ENCODE data around the gene BTF3.
"Not testable (repeated sequence)": the region's sequence is repeated elsewhere in the genome, so short reads cannot be mapped to it uniquely, and the experiment has no call there.

BTF3 gene

DNA sequence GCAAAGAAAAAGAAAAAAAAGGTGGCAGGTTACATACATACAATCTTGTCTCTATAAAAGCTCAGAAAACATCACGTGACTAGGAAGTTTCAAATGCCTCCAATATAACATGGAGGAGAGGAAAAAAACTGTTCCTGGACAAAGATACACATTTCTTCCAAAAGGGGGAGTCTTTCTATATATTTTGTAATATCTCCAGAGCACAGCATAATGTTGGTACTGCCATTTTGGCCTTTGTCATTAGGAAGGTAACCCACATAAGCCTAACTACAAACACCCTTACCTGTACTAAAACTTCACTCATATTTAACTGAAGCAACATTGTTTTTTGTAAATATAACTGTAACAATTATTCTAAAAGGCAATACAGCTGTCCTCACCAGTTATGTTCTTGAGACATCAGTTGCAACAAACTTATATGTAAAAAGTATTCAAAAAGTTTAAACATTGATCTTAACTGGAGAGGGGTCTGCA, 1.2 kb upstream of the BTF3 start:
- peak overlapping the region; percentile 89 for H3K4me3 ChIP-seq (ENCODE audit: low read length)

GRCh38 chr5:73497497-73498056, 665 bp upstream of the BTF3 start:
- TF ChIP-seq, protein P1, sequence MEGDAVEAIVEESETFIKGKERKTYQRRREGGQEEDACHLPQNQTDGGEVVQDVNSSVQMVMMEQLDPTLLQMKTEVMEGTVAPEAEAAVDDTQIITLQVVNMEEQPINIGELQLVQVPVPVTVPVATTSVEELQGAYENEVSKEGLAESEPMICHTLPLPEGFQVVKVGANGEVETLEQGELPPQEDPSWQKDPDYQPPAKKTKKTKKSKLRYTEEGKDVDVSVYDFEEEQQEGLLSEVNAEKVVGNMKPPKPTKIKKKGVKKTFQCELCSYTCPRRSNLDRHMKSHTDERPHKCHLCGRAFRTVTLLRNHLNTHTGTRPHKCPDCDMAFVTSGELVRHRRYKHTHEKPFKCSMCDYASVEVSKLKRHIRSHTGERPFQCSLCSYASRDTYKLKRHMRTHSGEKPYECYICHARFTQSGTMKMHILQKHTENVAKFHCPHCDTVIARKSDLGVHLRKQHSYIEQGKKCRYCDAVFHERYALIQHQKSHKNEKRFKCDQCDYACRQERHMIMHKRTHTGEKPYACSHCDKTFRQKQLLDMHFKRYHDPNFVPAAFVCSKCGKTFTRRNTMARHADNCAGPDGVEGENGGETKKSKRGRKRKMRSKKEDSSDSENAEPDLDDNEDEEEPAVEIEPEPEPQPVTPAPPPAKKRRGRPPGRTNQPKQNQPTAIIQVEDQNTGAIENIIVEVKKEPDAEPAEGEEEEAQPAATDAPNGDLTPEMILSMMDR (conservative IDR thresholded peaks at IDR 0.05; ENCODE audit: low read depth, low read length): no peak
- DNase-seq (ENCODE audit: low read depth): no peak
- H3K4me3 ChIP-seq (ENCODE audit: low read length): peak overlapping the region; percentile 89

More for the DNA sequence above, 1.2 kb upstream of the BTF3 start:
- DNase-seq (ENCODE audit: low read depth): peak; percentile 47
- TF ChIP-seq, protein P1 (conservative IDR thresholded peaks at IDR 0.05; ENCODE audit: low read depth, low read length): peak; percentile 49

- no peak for DNase-seq (ENCODE audit: low read depth)
- TF ChIP-seq, protein P1 (conservative IDR thresholded peaks at IDR 0.05; ENCODE audit: low read depth, low read length): no peak
- peak overlapping the region; percentile 89 for H3K4me3 ChIP-seq (ENCODE audit: low read length)
These were observed 945 bp downstream of the BTF3 start for GRCh38 chr5:73499187-73499586.

GRCh38 chr5:73499756-73500155, 1.5 kb downstream of the BTF3 start:
- TF ChIP-seq, protein P1 (conservative IDR thresholded peaks at IDR 0.05; ENCODE audit: low read depth, low read length): no peak
- peak overlapping the region; percentile 89 for H3K4me3 ChIP-seq (ENCODE audit: low read length)
- DNase-seq (ENCODE audit: low read depth): no peak

DNA sequence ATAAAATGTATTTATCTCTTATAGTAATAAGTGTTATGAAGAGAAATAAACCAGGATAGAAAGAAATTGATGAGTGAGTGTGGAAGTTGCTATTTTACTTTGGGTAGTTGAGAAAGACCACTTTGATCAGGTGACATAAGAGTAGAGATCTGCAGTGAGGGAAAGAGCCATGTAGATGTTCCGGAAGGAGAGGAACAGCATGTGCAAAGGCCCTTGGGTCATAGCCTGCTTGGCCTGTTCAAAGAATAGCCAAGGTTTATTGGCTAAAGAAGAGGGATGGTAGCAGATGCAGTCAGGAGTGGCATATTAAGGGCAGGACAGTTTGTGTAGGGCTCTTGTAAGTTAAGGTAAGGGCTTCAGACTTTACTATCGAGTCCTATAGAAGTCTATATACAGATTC, 3.2 kb downstream of the BTF3 start:
- DNase-seq (ENCODE audit: low read depth): no peak
- no peak overlapping the region for H3K4me3 ChIP-seq (ENCODE audit: low read length)
- TF ChIP-seq, protein P1 (conservative IDR thresholded peaks at IDR 0.05; ENCODE audit: low read depth, low read length): no peak

DNA sequence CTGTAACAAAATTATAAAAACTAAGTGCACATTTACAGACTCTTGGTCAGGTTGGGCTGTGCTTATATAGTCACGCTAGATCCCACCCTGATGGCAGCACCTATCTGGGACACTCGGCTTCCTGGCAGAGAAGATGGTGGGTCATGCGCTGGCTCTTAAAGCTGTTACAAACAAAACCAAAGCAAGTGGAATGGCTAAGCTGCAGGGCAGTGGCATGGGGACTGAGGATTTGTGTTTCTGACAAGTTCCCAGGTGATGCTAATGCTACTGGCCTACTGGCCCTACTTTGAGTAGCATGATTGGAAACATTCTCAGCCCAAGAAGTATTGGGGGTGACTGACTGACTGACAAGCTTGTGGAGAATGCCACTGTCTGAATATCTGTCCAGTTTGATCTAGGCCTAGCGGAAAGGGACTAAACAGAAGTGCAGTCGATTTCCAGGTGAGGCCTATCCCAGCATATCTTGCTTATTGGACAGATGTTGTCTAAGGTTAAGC, 8.3 kb downstream of the BTF3 start:
- H3K4me3 ChIP-seq (ENCODE audit: low read length): no peak overlapping the region
- no peak for DNase-seq (ENCODE audit: low read depth)
- TF ChIP-seq, protein P1 (conservative IDR thresholded peaks at IDR 0.05; ENCODE audit: low read depth, low read length): no peak

GRCh38 chr5:73507062-73507461, 8.8 kb downstream of the BTF3 start:
- no peak for DNase-seq (ENCODE audit: low read depth)
- no peak overlapping the region for H3K4me3 ChIP-seq (ENCODE audit: low read length)
- TF ChIP-seq, protein P1 (conservative IDR thresholded peaks at IDR 0.05; ENCODE audit: low read depth, low read length): no peak

GRCh38 chr5:73508521-73508920, 10.3 kb downstream of the BTF3 start:
- not testable (repeated sequence) for H3K4me3 ChIP-seq (ENCODE audit: low read length); DNase-seq (ENCODE audit: low read depth)
